ENCODE results near the gene EID3. TPM values are rescaled to one million over a fixed set of nuclear protein-coding genes. Genes with fewer than 3 reads are reported as not detected.

Gene EID3
- total RNA-seq, 1 experiment from 2014 or later = 3.2 TPM

DNA sequence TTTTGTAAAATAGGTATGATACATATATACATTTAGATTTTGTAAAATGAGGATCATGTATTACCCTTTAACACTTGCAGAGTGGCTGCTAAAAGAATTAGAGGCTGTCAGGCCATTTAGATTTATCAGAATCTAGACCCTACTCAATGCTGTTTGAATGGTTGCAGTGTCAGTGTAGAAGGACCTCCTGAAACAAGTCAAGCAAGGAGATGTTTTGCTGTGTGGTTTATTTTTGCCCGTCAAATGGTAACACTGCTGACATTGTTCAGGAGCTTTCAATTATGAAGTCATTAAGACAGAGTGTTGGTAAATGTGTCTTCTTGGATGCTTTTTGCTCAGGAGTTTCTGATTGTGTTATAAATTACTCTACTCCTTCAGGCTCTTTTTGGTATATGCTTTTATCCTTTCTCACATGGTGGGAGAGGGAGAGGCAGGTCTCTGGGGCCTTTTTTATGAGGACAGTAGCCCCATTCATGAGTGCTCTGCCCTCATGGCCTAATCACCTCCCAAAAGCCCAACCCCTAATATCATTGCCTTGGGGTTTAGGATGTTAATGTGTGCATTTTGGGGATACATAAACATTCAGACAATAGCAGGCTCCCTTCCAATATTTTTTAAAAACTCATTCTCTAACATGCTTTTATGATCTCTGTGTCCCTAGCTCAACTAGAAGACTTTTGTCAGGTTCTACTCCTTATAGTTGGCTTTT lies 16.5 kb downstream of the EID3 start:
- no peaks in the 10 kb centered on the region for H3K27me3 Mint-ChIP-seq (ENCODE audit: low read depth)
- POLR2A ChIA-PET = no interaction called here

GRCh38 chr12:104320627-104321024 lies 17.1 kb downstream of the EID3 start:
- no peak for TF ChIP-seq NR2C2 (CRISPR knock-in tag; IDR thresholded peaks at IDR 0.05)
- TF ChIP-seq MXD4 (CRISPR knock-in tag; IDR thresholded peaks at IDR 0.05; ENCODE audit: borderline replicate concordance) = no peak
- TF ChIP-seq, protein P1, sequence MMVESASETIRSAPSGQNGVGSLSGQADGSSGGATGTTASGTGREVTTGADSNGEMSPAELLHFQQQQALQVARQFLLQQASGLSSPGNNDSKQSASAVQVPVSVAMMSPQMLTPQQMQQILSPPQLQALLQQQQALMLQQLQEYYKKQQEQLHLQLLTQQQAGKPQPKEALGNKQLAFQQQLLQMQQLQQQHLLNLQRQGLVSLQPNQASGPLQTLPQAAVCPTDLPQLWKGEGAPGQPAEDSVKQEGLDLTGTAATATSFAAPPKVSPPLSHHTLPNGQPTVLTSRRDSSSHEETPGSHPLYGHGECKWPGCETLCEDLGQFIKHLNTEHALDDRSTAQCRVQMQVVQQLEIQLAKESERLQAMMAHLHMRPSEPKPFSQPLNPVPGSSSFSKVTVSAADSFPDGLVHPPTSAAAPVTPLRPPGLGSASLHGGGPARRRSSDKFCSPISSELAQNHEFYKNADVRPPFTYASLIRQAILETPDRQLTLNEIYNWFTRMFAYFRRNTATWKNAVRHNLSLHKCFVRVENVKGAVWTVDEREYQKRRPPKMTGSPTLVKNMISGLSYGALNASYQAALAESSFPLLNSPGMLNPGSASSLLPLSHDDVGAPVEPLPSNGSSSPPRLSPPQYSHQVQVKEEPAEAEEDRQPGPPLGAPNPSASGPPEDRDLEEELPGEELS (CRISPR knock-in tag; IDR thresholded peaks at IDR 0.05) = no peak
- TF ChIP-seq, protein P2, sequence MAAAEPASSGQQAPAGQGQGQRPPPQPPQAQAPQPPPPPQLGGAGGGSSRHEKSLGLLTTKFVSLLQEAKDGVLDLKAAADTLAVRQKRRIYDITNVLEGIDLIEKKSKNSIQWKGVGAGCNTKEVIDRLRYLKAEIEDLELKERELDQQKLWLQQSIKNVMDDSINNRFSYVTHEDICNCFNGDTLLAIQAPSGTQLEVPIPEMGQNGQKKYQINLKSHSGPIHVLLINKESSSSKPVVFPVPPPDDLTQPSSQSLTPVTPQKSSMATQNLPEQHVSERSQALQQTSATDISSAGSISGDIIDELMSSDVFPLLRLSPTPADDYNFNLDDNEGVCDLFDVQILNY (CRISPR knock-in tag; IDR thresholded peaks at IDR 0.05) = no peak
- TF ChIP-seq PRRX2 (CRISPR knock-in tag; IDR thresholded peaks at IDR 0.05) = no peak
- no peak for TF ChIP-seq MAX (CRISPR knock-in tag; IDR thresholded peaks at IDR 0.05)
- TF ChIP-seq EMX1 (CRISPR knock-in tag; IDR thresholded peaks at IDR 0.05) = no peak
- TF ChIP-seq TEAD4 (CRISPR knock-in tag; IDR thresholded peaks at IDR 0.05) = no peak
- TF ChIP-seq ZNF219 (CRISPR knock-in tag; IDR thresholded peaks at IDR 0.05; ENCODE audit: borderline replicate concordance) = no peak
- no peak for TF ChIP-seq GRHL2 (CRISPR knock-in tag; IDR thresholded peaks at IDR 0.05; ENCODE audit: insufficient replicate concordance, severe bottlenecking)
- TF ChIP-seq ATF1 (CRISPR knock-in tag; IDR thresholded peaks at IDR 0.05) = no peak
- TF ChIP-seq, protein P3, sequence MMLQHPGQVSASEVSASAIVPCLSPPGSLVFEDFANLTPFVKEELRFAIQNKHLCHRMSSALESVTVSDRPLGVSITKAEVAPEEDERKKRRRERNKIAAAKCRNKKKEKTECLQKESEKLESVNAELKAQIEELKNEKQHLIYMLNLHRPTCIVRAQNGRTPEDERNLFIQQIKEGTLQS (CRISPR knock-in tag; conservative IDR thresholded peaks at IDR 0.05) = no peak
- no peak for TF ChIP-seq NFYB (CRISPR knock-in tag; conservative IDR thresholded peaks at IDR 0.05; ENCODE audit: low read depth)
- no peak for TF ChIP-seq SMAD4 (CRISPR knock-in tag; IDR thresholded peaks at IDR 0.05)
- TF ChIP-seq FOXJ3 (CRISPR knock-in tag; IDR thresholded peaks at IDR 0.05; ENCODE audit: borderline replicate concordance) = no peak
- TF ChIP-seq ZSCAN18 (CRISPR knock-in tag; IDR thresholded peaks at IDR 0.05) = no peak
- ChIA-PET CTCF (no interaction called here), POLR2A (no interaction called here)
- H3K9me3 Mint-ChIP-seq = peaks cover 7% of the 10 kb centered on the region
- no peaks in the 10 kb centered on the region for H3K27me3 Mint-ChIP-seq (ENCODE audit: low read depth)
- ATAC-seq = no peak
- H3K36me3 Mint-ChIP-seq = peaks cover 68% of the 10 kb centered on the region
- DNase-seq (ENCODE audit: low spot score) = no peak
- no peak overlapping the region for H3K4me3 Mint-ChIP-seq
- no peak overlapping the region for H3K27ac Mint-ChIP-seq
- no peaks in the 10 kb centered on the region for H3K4me1 Mint-ChIP-seq

More for the DNA sequence above, 16.5 kb downstream of the EID3 start:
- Mint-ChIP-seq H3K4me1 (no peaks in the 10 kb centered on the region), H3K4me3 (no peak overlapping the region), H3K36me3 (peaks cover 69% of the 10 kb centered on the region), H3K27ac (no peak overlapping the region), H3K9me3 (peaks cover 7% of the 10 kb centered on the region)
- no peak for TF ChIP-seq ZNF121 (CRISPR knock-in tag; IDR thresholded peaks at IDR 0.05)
- CTCF ChIA-PET = no interaction called here
- DNase-seq (ENCODE audit: low spot score) (no peak), ATAC-seq (no peak)

DNA sequence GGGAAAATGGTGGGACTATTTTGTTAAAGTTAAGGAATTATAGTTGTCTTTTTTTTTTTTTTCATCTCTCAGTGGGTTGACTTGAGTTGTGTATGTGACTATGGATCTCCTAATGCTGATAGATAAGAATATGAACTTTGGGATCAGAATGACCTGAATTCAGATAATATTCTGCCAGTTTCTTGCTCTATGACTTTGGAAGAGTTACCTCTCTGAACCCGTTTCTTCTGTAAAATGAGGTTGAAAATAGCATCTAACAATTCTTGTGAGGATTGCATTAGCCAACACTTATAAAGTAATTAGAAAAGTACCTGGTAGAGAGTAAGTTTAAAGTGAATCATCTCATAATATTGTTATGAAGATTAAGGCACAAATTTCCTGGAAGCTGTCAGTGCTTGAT lies 18.4 kb downstream of the EID3 start:
- Mint-ChIP-seq H3K27ac (no peak overlapping the region), H3K9me3 (peaks cover 7% of the 10 kb centered on the region), H3K27me3 (ENCODE audit: low read depth) (no peaks in the 10 kb centered on the region), H3K4me1 (no peaks in the 10 kb centered on the region), H3K36me3 (peaks cover 65% of the 10 kb centered on the region), H3K4me3 (no peak overlapping the region)
- ChIA-PET POLR2A (interaction anchor here (0.7 kb wide), 1 partner anchor 22 kb away, joined by 5 read pairs; no protein-coding TSS in a partner anchor), CTCF (interaction anchor here (0.6 kb wide), 1 partner anchor 762 kb away, joined by 3 read pairs; no protein-coding TSS in a partner anchor)
- ATAC-seq (no peak), DNase-seq (ENCODE audit: low spot score) (no peak)
- TF ChIP-seq RORB (CRISPR knock-in tag; IDR thresholded peaks at IDR 0.05) (no peak), NFYB (CRISPR knock-in tag; conservative IDR thresholded peaks at IDR 0.05; ENCODE audit: low read depth) (no peak), SOX15 (CRISPR knock-in tag; IDR thresholded peaks at IDR 0.05) (no peak), ZNF416 (CRISPR knock-in tag; IDR thresholded peaks at IDR 0.05) (no peak), ZNF121 (CRISPR knock-in tag; IDR thresholded peaks at IDR 0.05) (no peak), CREB1 (CRISPR knock-in tag; IDR thresholded peaks at IDR 0.05) (no peak), PRRX2 (CRISPR knock-in tag; IDR thresholded peaks at IDR 0.05) (no peak), TEAD4 (CRISPR knock-in tag; IDR thresholded peaks at IDR 0.05) (no peak), TP53 (CRISPR knock-in tag; IDR thresholded peaks at IDR 0.05) (no peak), MAX (CRISPR knock-in tag; IDR thresholded peaks at IDR 0.05) (no peak), NR3C1 (CRISPR knock-in tag; conservative IDR thresholded peaks at IDR 0.05; ENCODE audit: low read depth) (no peak), SMAD4 (CRISPR knock-in tag; IDR thresholded peaks at IDR 0.05) (no peak), GABPB1 (CRISPR knock-in tag; IDR thresholded peaks at IDR 0.05) (no peak)
- TF ChIP-seq, protein P4, sequence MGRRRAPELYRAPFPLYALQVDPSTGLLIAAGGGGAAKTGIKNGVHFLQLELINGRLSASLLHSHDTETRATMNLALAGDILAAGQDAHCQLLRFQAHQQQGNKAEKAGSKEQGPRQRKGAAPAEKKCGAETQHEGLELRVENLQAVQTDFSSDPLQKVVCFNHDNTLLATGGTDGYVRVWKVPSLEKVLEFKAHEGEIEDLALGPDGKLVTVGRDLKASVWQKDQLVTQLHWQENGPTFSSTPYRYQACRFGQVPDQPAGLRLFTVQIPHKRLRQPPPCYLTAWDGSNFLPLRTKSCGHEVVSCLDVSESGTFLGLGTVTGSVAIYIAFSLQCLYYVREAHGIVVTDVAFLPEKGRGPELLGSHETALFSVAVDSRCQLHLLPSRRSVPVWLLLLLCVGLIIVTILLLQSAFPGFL (CRISPR knock-in tag; IDR thresholded peaks at IDR 0.05; ENCODE audit: borderline replicate concordance) = no peak
- TF ChIP-seq, protein P2 (CRISPR knock-in tag; IDR thresholded peaks at IDR 0.05) = no peak

Measured in WTC11 (cell line).